K562 (cell line): Measurements from ENCODE around the gene NRG3. TPM values are rescaled to one million over a fixed set of nuclear protein-coding genes. Genes with fewer than 3 reads are reported as not detected.

Source experiments
- ATAC-seq: fragments of 200-7000 bp; cut with Tn5 transposase; 3 replicates; pipeline ENCODE4 v1.9.1; 2020; ENCODE audit warnings: moderate library complexity
- BruUV-seq: library from RNA; stranded (reverse); fragments of 400-500 nt; replicated peaks from 2 replicates; lab custom pipeline; 2021; lab: Mats Ljungman, UMichigan
- CTCF ChIA-PET: fragments of 300-600 bp; formaldehyde crosslinking; extraction: SDS; loops from one replicate; lab custom pipeline; 2021; ENCODE audit warnings: low intra/inter-chr PET ratio; lab: Yijun Ruan, JAX
- POLR2A ChIA-PET: fragments of 300-600, 350-650 bp; sonication (Branson Sonifier 250); formaldehyde crosslinking; extraction: SDS; loops from one replicate; lab custom pipeline; 2021; ENCODE audit warnings: antibody characterized with exemption, inconsistent platforms; lab: Yijun Ruan, JAX
- DNase-seq, 4 experiments: peaks; one replicate each; pipeline versions ENCODE4 v3.0.0 to v3.0.0-alpha.2; 2011 to 2018; ENCODE audit warnings: low spot score in 3 of 4, mixed read lengths in 3 of 4; ENCODE audit errors: extremely low read depth in 1 of 4
- FAIRE-seq: peaks from 2 replicates; lab custom pipeline; 2011; peaks lifted over from hg19 to GRCh38; lab: Jason Lieb, UNC
- H2AFZ ChIP-seq: 2 replicates; pipeline ENCODE4 v1.6.0; 2011; ENCODE audit warnings: low read depth, low read length, control low read depth, inconsistent platforms
- H3K27ac ChIP-seq: fragments of 200-600 bp; 3 replicates; pipeline ENCODE4 v1.8.0; 2011; ENCODE audit warnings: low read depth, mild to moderate bottlenecking, control low read depth, inconsistent platforms, low read length, moderate library complexity, mixed read lengths; ENCODE audit errors: extremely low read depth
- H3K27me3 ChIP-seq, 2 experiments: fragments of 300-600 bp in 1 of 2; 2 replicates in 1 of 2; 3 replicates in 1 of 2; pipeline versions ENCODE4 v1.6.0 to v1.8.0; 2011; ENCODE audit warnings: inconsistent platforms in 2 of 2, low read length in 2 of 2, mild to moderate bottlenecking in 1 of 2, mixed read lengths in 1 of 2, moderate library complexity in 1 of 2; ENCODE audit not compliant: control insufficient read depth in 2 of 2, insufficient read depth in 2 of 2
- H3K36me3 ChIP-seq: fragments of 300-600 bp; 3 replicates; pipeline ENCODE4 v1.8.0; 2011; ENCODE audit warnings: mild to moderate bottlenecking, low read length, inconsistent platforms; ENCODE audit not compliant: control insufficient read depth, insufficient read depth
- H3K4me1 ChIP-seq, 2 experiments: fragments of 200-600 bp in 1 of 2; replicated peaks in 1 of 2; 2 replicates in 1 of 2; 3 replicates in 1 of 2; pipeline versions ENCODE4 v1.5.1 to v1.8.0; 2011; ENCODE audit warnings: inconsistent platforms in 2 of 2, low read length in 2 of 2, mild to moderate bottlenecking in 1 of 2, mixed read lengths in 1 of 2, moderate library complexity in 1 of 2; ENCODE audit not compliant: control insufficient read depth in 2 of 2, insufficient read depth in 2 of 2
- H3K4me2 ChIP-seq: 2 replicates; pipeline ENCODE4 v1.6.1; 2011; ENCODE audit warnings: low read length, control low read depth, inconsistent platforms, mixed read lengths; ENCODE audit not compliant: insufficient read depth
- H3K4me3 ChIP-seq: fragments of 200-600 bp; sonication (generic), shearing (Covaris generic); 2 replicates; pipeline ENCODE4 v1.5.1; 2016; ENCODE audit warnings: control low read depth, inconsistent platforms
- H3K79me2 ChIP-seq: fragments of 200-600 bp; 3 replicates; pipeline ENCODE4 v1.8.0; 2011; ENCODE audit warnings: low read length, inconsistent platforms; ENCODE audit not compliant: control insufficient read depth, insufficient read depth
- H3K9ac ChIP-seq, 2 experiments: 2 replicates each; pipeline versions ENCODE4 v1.6.0 to v1.6.1; 2011; ENCODE audit warnings: low read depth in 2 of 2, low read length in 2 of 2, control low read depth in 1 of 2, inconsistent platforms in 1 of 2, mild to moderate bottlenecking in 1 of 2, mixed read lengths in 1 of 2; ENCODE audit not compliant: insufficient read depth in 1 of 2
- H3K9me1 ChIP-seq: one replicate; pipeline ENCODE4 v1.6.0; 2011; ENCODE audit warnings: inconsistent platforms, mild to moderate bottlenecking, low read length, moderate library complexity; ENCODE audit not compliant: control insufficient read depth, insufficient read depth
- H3K9me3 ChIP-seq: replicated peaks from 2 replicates; pipeline ENCODE4 v1.5.1; 2011; ENCODE audit warnings: low read depth, low read length, inconsistent platforms; ENCODE audit not compliant: control insufficient read depth, insufficient read depth
- H4K20me1 ChIP-seq: replicated peaks from 2 replicates; pipeline ENCODE4 v1.6.1; 2011; ENCODE audit warnings: low read length, inconsistent platforms, mixed read lengths; ENCODE audit not compliant: control insufficient read depth, insufficient read depth
- BACH1 ChIP-seq: fragments of 200-800 bp; sonication (Bioruptor generic); IDR thresholded peaks from 2 replicates; pipeline ENCODE4 v1.6.1; 2016; ENCODE audit warnings: missing genetic modification characterization, missing compliant biosample characterization
- HDAC3 ChIP-seq: fragments of 450-650 bp; IDR thresholded peaks from 2 replicates; pipeline ENCODE4 v1.6.1; 2018; ENCODE audit warnings: borderline replicate concordance, mild to moderate bottlenecking, moderate library complexity; ENCODE audit not compliant: partially characterized antibody
- MTA2 ChIP-seq: fragments of 450-650 bp; IDR thresholded peaks from 2 replicates; pipeline ENCODE4 v1.6.1; 2016; ENCODE audit warnings: low read depth
- NR3C1 ChIP-seq: sonication (generic); formaldehyde crosslinking; IDR thresholded peaks from 2 replicates; pipeline ENCODE4 v1.8.1; 2022; ENCODE audit warnings: missing genetic modification reagents
- NR4A1 ChIP-seq, 2 experiments: fragments of 250-450 bp in 1 of 2; fragments of 450-650 bp in 1 of 2; sonication (Bioruptor Pico) in 1 of 2; IDR thresholded peaks; 2 replicates each; pipeline versions ENCODE4 v1.4.0 to v1.6.1; 2016 to 2020; ENCODE audit warnings: mild to moderate bottlenecking in 2 of 2, missing compliant biosample characterization in 1 of 2, missing genetic modification characterization in 1 of 2, moderate library complexity in 1 of 2
- RBM15 ChIP-seq: fragments of 200-400 bp; formaldehyde crosslinking; IDR thresholded peaks from 2 replicates; pipeline ENCODE4 v1.6.1; 2018; ENCODE audit warnings: mild to moderate bottlenecking, low read length, moderate library complexity; ENCODE audit not compliant: insufficient read depth
- STAG1 ChIP-seq: sonication (generic); formaldehyde crosslinking; IDR thresholded peaks from 2 replicates; pipeline ENCODE4 v1.5.0; 2020; ENCODE audit warnings: missing genetic modification reagents, borderline replicate concordance
- XRCC3 ChIP-seq: fragments of 450-650 bp; IDR thresholded peaks from 2 replicates; pipeline ENCODE4 v1.6.1; 2017; ENCODE audit warnings: mild to moderate bottlenecking, moderate library complexity
- ZFPM2 ChIP-seq: fragments of 250-450 bp; sonication (Bioruptor Pico); IDR thresholded peaks from 2 replicates; pipeline ENCODE4 v1.5.1; 2022; ENCODE audit warnings: mild to moderate bottlenecking
- ZNF133 ChIP-seq: fragments of 250-450 bp; sonication (Bioruptor Pico); IDR thresholded peaks from 2 replicates; pipeline ENCODE4 v1.4.0; 2020; ENCODE audit warnings: mild to moderate bottlenecking
- ZNF134 ChIP-seq: fragments of 250-450 bp; sonication (Bioruptor Pico); conservative IDR thresholded peaks from 2 replicates; pipeline ENCODE4 v1.4.0; 2020
- ZNF212 ChIP-seq: fragments of 450-650 bp; formaldehyde crosslinking; IDR thresholded peaks from 2 replicates; pipeline ENCODE4 v1.4.0; 2020; ENCODE audit warnings: mild to moderate bottlenecking
- WGBS: fragments of 100-300 bp; shearing (Covaris generic); methylation state at CpG from one replicate; pipeline ENCODE4 v1.1.6; 2016; ENCODE audit warnings: low coverage, mixed read lengths; ENCODE audit not compliant: insufficient coverage; ENCODE audit errors: missing lambda C conversion rate; 5-methylcytosine and 5-hydroxymethylcytosine counted together
- in situ Hi-C: fragments of 300-500 bp; cut with MboI; formaldehyde crosslinking; loops from 4 replicates; pipeline ENCODE4 v1.15.0; 2018; ENCODE audit warnings: inconsistent platforms, mixed read lengths
- intact Hi-C: fragments of 100-400 bp; cut with micrococcal nuclease; formaldehyde crosslinking; loops from 2 replicates; pipeline ENCODE4 v1.14.2; 2022
- polyA plus RNA-seq, 8 experiments: library from polyadenylated mRNA; depleted of rRNA in 4 of 8; stranded (reverse) in 5 of 8; unstranded in 3 of 8; fragments of >200 nt; fragmentation: Nextera tagmentation in 2 of 8; fragmentation: Illumina TruSeq in 1 of 8; extraction: Ambion mirVana in 2 of 8; extraction: Trizol in 1 of 8; gene quantifications; 2 replicates each; pipeline versions ENCODE4 v1.2.1 to v1.2.3, GENCODE V29; 2011 to 2014; ENCODE audit warnings: inconsistent platforms in 1 of 8, missing spikeins in 1 of 8
- total RNA-seq, 7 experiments: library from RNA; depleted of rRNA in 6 of 7; stranded (reverse); fragments of >200 nt in 6 of 7; fragmentation: Illumina TruSeq in 2 of 7; extraction: Trizol in 2 of 7; gene quantifications; 2 replicates each; pipeline versions ENCODE4 v1.2.1 to v1.2.3, GENCODE V29; 2011 to 2021; ENCODE audit warnings: low replicate concordance in 1 of 7
- TF ChIP-seq, protein P1 (sequence below): sonication (generic); formaldehyde crosslinking; IDR thresholded peaks from 2 replicates; pipeline ENCODE4 v1.8.1; 2023; ENCODE audit warnings: mild to moderate bottlenecking, missing genetic modification reagents, moderate library complexity
- TF ChIP-seq, protein P2 (sequence below): fragments of 250-450 bp; sonication (Bioruptor Pico); IDR thresholded peaks from 2 replicates; pipeline ENCODE4 v1.5.0; 2021

The NRG3 gene
- total and polyA plus RNA-seq, 9 of the 15 experiments (the other 6 are each of a cell fraction or from before 2014, with no cell fraction given) = not detected

DNA sequence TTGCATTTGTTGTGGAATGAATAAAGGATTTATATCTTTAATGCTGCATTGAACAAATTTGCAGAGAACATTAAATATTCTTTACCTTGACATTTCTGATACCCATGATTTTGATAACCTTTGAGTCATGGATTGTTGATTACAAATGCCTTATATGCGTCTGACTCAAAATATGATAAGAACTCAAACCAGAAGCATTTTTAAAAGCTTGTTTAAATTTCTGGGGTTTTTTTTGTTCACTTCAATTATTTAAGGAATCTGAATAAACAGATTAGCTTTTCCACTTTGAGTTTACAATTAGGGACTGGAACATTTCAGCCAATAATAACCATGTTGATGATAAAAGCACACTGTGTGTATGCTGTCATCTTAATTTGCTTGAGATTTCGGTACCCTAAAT is 253.5 kb downstream of the NRG3 start:
- in situ Hi-C loops = no loop called here
- DNase-seq = no peak

DNA sequence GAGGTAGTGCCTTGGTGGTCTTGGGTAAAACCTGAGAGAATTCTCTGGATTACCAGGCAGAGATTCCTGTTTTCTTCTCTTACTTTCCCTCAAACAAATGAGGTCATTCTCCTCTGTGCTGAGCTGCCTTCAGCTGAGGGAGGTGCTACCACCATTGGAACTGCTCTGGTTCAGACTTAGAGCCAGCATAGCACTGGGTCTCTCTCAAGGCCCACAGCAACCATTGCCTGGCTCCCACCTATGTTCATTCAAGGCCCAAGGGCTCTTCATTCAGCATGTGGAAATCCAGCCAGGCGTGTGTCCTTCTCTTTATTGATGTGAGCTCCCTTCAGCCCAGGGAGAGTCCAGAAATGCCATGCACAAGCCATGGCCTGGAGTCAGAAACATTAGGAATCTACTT is 261.1 kb downstream of the NRG3 start:
- BruUV-seq = no TSS peak
- no peaks in the 10 kb centered on the region for H3K9me1 ChIP-seq
- H3K4me3 ChIP-seq = no peak overlapping the region
- in situ Hi-C loops (no loop called here), intact Hi-C loops (no loop called here)
- no peak overlapping the region for H2AFZ ChIP-seq
- H3K27me3 ChIP-seq = no peaks in the 10 kb centered on the region
- H3K9ac ChIP-seq = no peak overlapping the region
- no peak overlapping the region for H3K4me2 ChIP-seq
- H3K4me1 ChIP-seq = no peaks in the 10 kb centered on the region
- TF ChIP-seq, protein P1, sequence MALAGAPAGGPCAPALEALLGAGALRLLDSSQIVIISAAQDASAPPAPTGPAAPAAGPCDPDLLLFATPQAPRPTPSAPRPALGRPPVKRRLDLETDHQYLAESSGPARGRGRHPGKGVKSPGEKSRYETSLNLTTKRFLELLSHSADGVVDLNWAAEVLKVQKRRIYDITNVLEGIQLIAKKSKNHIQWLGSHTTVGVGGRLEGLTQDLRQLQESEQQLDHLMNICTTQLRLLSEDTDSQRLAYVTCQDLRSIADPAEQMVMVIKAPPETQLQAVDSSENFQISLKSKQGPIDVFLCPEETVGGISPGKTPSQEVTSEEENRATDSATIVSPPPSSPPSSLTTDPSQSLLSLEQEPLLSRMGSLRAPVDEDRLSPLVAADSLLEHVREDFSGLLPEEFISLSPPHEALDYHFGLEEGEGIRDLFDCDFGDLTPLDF (CRISPR knock-in tag) = no peak
- TF ChIP-seq STAG1 (CRISPR knock-in tag) (no peak), HDAC3 (no peak), NR4A1 (CRISPR knock-in tag; IDR thresholded peaks at IDR 0.05) (no peak), NR4A1 (tag; IDR thresholded peaks at IDR 0.05) (no peak), ZNF134 (CRISPR knock-in tag) (no peak), NR3C1 (CRISPR knock-in tag) (no peak), ZNF212 (no peak), XRCC3 (no peak), RBM15 (no peak), ZFPM2 (no peak), BACH1 (tag) (no peak), MTA2 (no peak)
- TF ChIP-seq, protein P2, sequence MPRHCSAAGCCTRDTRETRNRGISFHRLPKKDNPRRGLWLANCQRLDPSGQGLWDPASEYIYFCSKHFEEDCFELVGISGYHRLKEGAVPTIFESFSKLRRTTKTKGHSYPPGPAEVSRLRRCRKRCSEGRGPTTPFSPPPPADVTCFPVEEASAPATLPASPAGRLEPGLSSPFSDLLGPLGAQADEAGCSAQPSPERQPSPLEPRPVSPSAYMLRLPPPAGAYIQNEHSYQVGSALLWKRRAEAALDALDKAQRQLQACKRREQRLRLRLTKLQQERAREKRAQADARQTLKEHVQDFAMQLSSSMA = no peak
- no peaks in the 10 kb centered on the region for H3K9me3 ChIP-seq
- POLR2A ChIA-PET = no interaction called here
- CTCF ChIA-PET = no interaction called here
- FAIRE-seq (no peak), DNase-seq (no peak), ATAC-seq (no peak)
- WGBS = 0% methylated on average over 1 of the region's 1 CpG
- H3K36me3 ChIP-seq = no peaks in the 10 kb centered on the region
- H4K20me1 ChIP-seq = no peaks in the 10 kb centered on the region
- H3K27ac ChIP-seq = no peak overlapping the region
- no peaks in the 10 kb centered on the region for H3K79me2 ChIP-seq

More for the DNA sequence above, 253.5 kb downstream of the NRG3 start:
- POLR2A ChIA-PET = no interaction called here
- H3K4me2 ChIP-seq = no peak overlapping the region
- H4K20me1 ChIP-seq = no peaks in the 10 kb centered on the region
- 0% methylated on average over 2 of the region's 2 CpGs for WGBS
- H3K9me3 ChIP-seq = 0 out of 2 replicates have a peak, but pooled peaks cover 2% of the 10 kb centered on the region
- no TSS peak for BruUV-seq
- no peaks in the 10 kb centered on the region for H3K36me3 ChIP-seq
- no peak for FAIRE-seq
- H3K4me1 ChIP-seq = no peaks in the 10 kb centered on the region
- no peak for TF ChIP-seq ZNF133 (CRISPR knock-in tag)
- no peak overlapping the region for H3K27ac ChIP-seq
- no peaks in the 10 kb centered on the region for H3K9me1 ChIP-seq
- no peaks in the 10 kb centered on the region for H3K79me2 ChIP-seq
- no peak overlapping the region for H3K9ac ChIP-seq
- H3K4me3 ChIP-seq = no peak overlapping the region
- intact Hi-C loops = no loop called here
- CTCF ChIA-PET = no interaction called here
- no peak for ATAC-seq
- no peak overlapping the region for H2AFZ ChIP-seq
- no peaks in the 10 kb centered on the region for H3K27me3 ChIP-seq
